Heart right ventricle (tissue), 16 donors: ENCODE results near the gene UNC5B. TPM values are rescaled to one million over a fixed set of nuclear protein-coding genes. Genes with fewer than 3 reads are reported as not detected.

Experiments
- ATAC-seq, 8 donors: fragments of 200-7000 bp; cut with Tn5 transposase; one replicate each; pipeline ENCODE4 v1.9.1; 2020; ENCODE audit warnings: mild to moderate bottlenecking in 8 of 8, moderate library complexity in 8 of 8, moderate number of reproducible peaks in 1 of 8
- DNase-seq, 2 donors: peaks; one replicate each; pipeline ENCODE4 v3.0.0-alpha.2; 2020
- H3K27ac ChIP-seq, 10 donors: fragments of 200-600 bp; sonication (generic) in 2 of 10; one replicate each; pipeline versions ENCODE4 v1.5.0 to v1.8.0; 2020 to 2022; ENCODE audit warnings: mild to moderate bottlenecking in 3 of 10
- H3K27me3 ChIP-seq, 7 donors: fragments of 200-600 bp; one replicate each; pipeline ENCODE4 v1.8.0; 2021 to 2022; ENCODE audit warnings: mild to moderate bottlenecking in 2 of 7
- H3K36me3 ChIP-seq, 9 donors: fragments of 200-600 bp; sonication (generic) in 1 of 9; one replicate each; pipeline versions ENCODE4 v1.5.0 to v1.8.0; 2020 to 2022; ENCODE audit warnings: mild to moderate bottlenecking in 2 of 9
- H3K4me1 ChIP-seq, 9 donors: fragments of 200-600 bp; sonication (generic) in 1 of 9; one replicate each; pipeline versions ENCODE4 v1.5.0 to v1.8.0; 2020 to 2022; ENCODE audit warnings: mild to moderate bottlenecking in 4 of 9
- H3K4me3 ChIP-seq, 10 donors: fragments of 200-600 bp; sonication (generic) in 2 of 10; one replicate each; pipeline versions ENCODE4 v1.5.0 to v1.8.0; 2020 to 2022; ENCODE audit warnings: mild to moderate bottlenecking in 7 of 10, moderate library complexity in 2 of 10
- H3K9me3 ChIP-seq, 11 donors: fragments of 200-600 bp in 10 of 11; sonication (generic) in 2 of 11; one replicate each; pipeline versions ENCODE4 v1.5.0 to v1.8.0; 2013 to 2022; ENCODE audit warnings: mild to moderate bottlenecking in 2 of 11, control low read depth in 1 of 11, moderate library complexity in 1 of 11
- CTCF ChIP-seq, 9 donors: fragments of 200-600 bp; sonication (generic) in 2 of 9; IDR thresholded peaks; one replicate each; pipeline versions ENCODE4 v1.5.0 to v1.8.0; 2021 to 2022; ENCODE audit warnings: antibody characterized with exemption in 9 of 9, mild to moderate bottlenecking in 5 of 9, moderate library complexity in 1 of 9
- WGBS, 2 donors: extraction: QIAGEN DNeasy Blood & Tissue Kit; methylation state at CpG; one replicate each; pipeline ENCODE4 v1.1.7; 2013; ENCODE audit warnings: inconsistent platforms in 1 of 2; 5-methylcytosine and 5-hydroxymethylcytosine counted together
- intact Hi-C, 10 donors: fragments of 100-400 bp; cut with DNase I; formaldehyde crosslinking; loops; one replicate each; pipeline versions ENCODE4 v1.11.1 to v1.14.2; 2022
- long read RNA-seq, 3 donors: library from polyadenylated mRNA; unstranded; transcript quantifications; one replicate each; pipeline ENCODE4 v2.0.0, GENCODE V29; 2020 to 2021
- polyA plus RNA-seq, 2 donors: library from polyadenylated mRNA; stranded (reverse); fragments of 200-250 nt; gene quantifications; one replicate each; pipeline ENCODE4 v1.2.3, GENCODE V29; 2013
- total RNA-seq, 10 donors: library from RNA; stranded (reverse); fragmentation: NEBNext Ultra II Directional in 3 of 10; extraction: Animal tissue kit (Norgen Biotek cat#: 25700) in 3 of 10; gene quantifications; one replicate each; pipeline versions ENCODE4 v1.2.1 to v1.2.4, GENCODE V29; 2021 to 2023
- donor health status: Arrhythmogenic right ventricular cardiomyopathy.
- donor health status: ischemic (EF 13 %, LVEDD 7.1; RV severe dilation, severe dysfunction).
- donor health status: healthy with polysubstance abuse.
- donor health status: DM: no; HTN: yes; CAD: no.
- donor health status: DM: no; HTN: no; CAD: no.
- donor health status: ischemic (EF 25% LVEDD 6.9; RV normal size, moderate dysfunction).
- donor health status: ischemic (EF 25% LVEDD 5.7; RV mildly dilated, moderate dysfunction).
- donor health status: healthy.
- donor health status: DM: yes; HTN: yes; CAD: no.
- donor health status: Ischemic cardiomyopathy.
- donor health status: ischemic (EF 35%, LVEDD 5.7; RV mildly dilated, moderate dysfunction).
- donor health status: nonischemic (EF 11% LVEDD 7.7; RV severe dilation, severe dysfunction).
- donor health status: DM: yes; HTN: yes; CAD: no.
- donor health status: PGD.
- donor health status: ischemic (EF 29% LVEDD 5.4; RV normal size, mild dysfunction).
- donor health status: nonischemic (EF 23%, LVEDD 6.1; RV moderate dilation, normal function).

Gene UNC5B
- total RNA-seq (10 to 100 TPM in 9 of 10 donors, 1 to 10 TPM in 1; 9.0 to 20.6 (median 12.5) TPM), polyA plus RNA-seq (1 to 10 TPM; 3.3 to 5.9 TPM)
- long read RNA-seq, donor 1, full-length matches to known transcripts, result 1 of 8 reads
- long read RNA-seq, donor 1, partial matches to known transcripts, result 7 of 8 reads
- long read RNA-seq, donor 1, other reads (novel, unspliced or antisense), result 0 of 8 reads
- long read RNA-seq, donor 2, full-length matches to known transcripts, result 1 of 16 reads
- long read RNA-seq, donor 2, partial matches to known transcripts, result 14 of 16 reads
- long read RNA-seq, donor 2, other reads (novel, unspliced or antisense), result 1 of 16 reads
- long read RNA-seq, donor 3, partial matches to known transcripts, result 11 of 24 reads
- long read RNA-seq, donor 3, other reads (novel, unspliced or antisense), result 13 of 24 reads

GRCh38 chr10:71212318-71213126 is at the start of gene UNC5B:
Gene UNC5B (plus strand): TSS chr10:71212570. CDS start chr10:71212986, 416 bp downstream.
- Histone ChIP-seq H3K27me3 (peaks cover 0 to 85% (median 10%) of the 10 kb centered on the region in 7 donors), H3K4me3 (peak within 1 kb of the TSS; percentile 62 to 98 (median 82)), H3K9me3 (no peaks in the 10 kb centered on the region), H3K36me3 (no peaks in the 10 kb centered on the region), H3K27ac (peak within 1 kb of the TSS; percentile 61 to 96 (median 93)), H3K4me1 (peaks cover 15 to 68% (median 52%) of the 10 kb centered on the region in 9 donors)
- DNase-seq (peak; percentile 92), ATAC-seq (peak; percentile 76 to 93 (median 87))
- intact Hi-C loops, result loop anchor here in 9 of 10 donors (1.0 to 10.0 kb wide), 11 partner anchors 22 to 288 kb away; no protein-coding TSS in a partner anchor
- 0 to 1% methylated on average over 107 to 109 of the region's 109 CpGs for WGBS, 2 donors
- TF ChIP-seq CTCF (IDR thresholded peaks at IDR 0.05), result peak in 6 of 9 donors; percentile 31 to 61 (median 48)

GRCh38 chr10:71173466-71173865 is 38.9 kb upstream of the UNC5B start:
- Histone ChIP-seq H3K4me1 (no peaks in the 10 kb centered on the region), H3K27ac (no peak overlapping the region), H3K27me3 (peaks cover 0 to 4% (median 0%) of the 10 kb centered on the region in 7 donors), H3K36me3 (no peaks in the 10 kb centered on the region), H3K4me3 (no peak overlapping the region), H3K9me3 (no peaks in the 10 kb centered on the region)
- no peak for TF ChIP-seq CTCF (IDR thresholded peaks at IDR 0.05)
- DNase-seq (no peak), ATAC-seq (no peak)
- intact Hi-C loops, result no loop called here

GRCh38 chr10:71176661-71177060 is 35.7 kb upstream of the UNC5B start:
- ATAC-seq, result no peak
- Histone ChIP-seq H3K4me1 (no peaks in the 10 kb centered on the region), H3K27me3 (peaks cover 0 to 6% (median 0%) of the 10 kb centered on the region in 7 donors), H3K4me3 (no peak overlapping the region), H3K27ac (no peak overlapping the region), H3K36me3 (no peaks in the 10 kb centered on the region), H3K9me3 (no peaks in the 10 kb centered on the region)
- TF ChIP-seq CTCF (IDR thresholded peaks at IDR 0.05), result no peak
- DNase-seq, result no peak
- intact Hi-C loops, result no loop called here
- 87 to 97% methylated on average over 2 of the region's 2 CpGs for WGBS, 2 donors

GRCh38 chr10:71177651-71178199 is 34.6 kb upstream of the UNC5B start:
- H3K4me1 ChIP-seq, result no peaks in the 10 kb centered on the region
- no peaks in the 10 kb centered on the region for H3K9me3 ChIP-seq
- no peak for ATAC-seq
- no peak overlapping the region for H3K27ac ChIP-seq
- no peak for TF ChIP-seq CTCF (IDR thresholded peaks at IDR 0.05)
- 73 to 77% methylated on average over 4 of the region's 4 CpGs for WGBS, 2 donors
- H3K36me3 ChIP-seq, result no peaks in the 10 kb centered on the region
- intact Hi-C loops, result no loop called here
- H3K4me3 ChIP-seq, result no peak overlapping the region
- H3K27me3 ChIP-seq, result peaks cover 0 to 6% (median 0%) of the 10 kb centered on the region in 7 donors
- DNase-seq, result no peak
